Dermis microvascular lymphatic vessel endothelial cell (primary cell): ENCODE measurements around the gene BAAT. TPM values are rescaled to one million over a fixed set of nuclear protein-coding genes. Genes with fewer than 3 reads are reported as not detected.
A peak's percentile ranks its signal among the peaks of the same experiment; 100 is the strongest.

ENCODE experiments used
- DNase-seq, 2 donors: peaks; one replicate each; pipeline versions ENCODE4 v3.0.0 to v3.0.0-alpha.2; 2010; ENCODE audit warnings: low read depth in 2 of 2
- total RNA-seq: library from RNA; depleted of rRNA; stranded (reverse); fragments of >200 nt; gene quantifications from 2 replicates; pipeline ENCODE4 v1.2.1, GENCODE V29; 2014

The BAAT gene
- total RNA-seq, 1 donor from 2014 or later = under 0.01 TPM

DNA sequence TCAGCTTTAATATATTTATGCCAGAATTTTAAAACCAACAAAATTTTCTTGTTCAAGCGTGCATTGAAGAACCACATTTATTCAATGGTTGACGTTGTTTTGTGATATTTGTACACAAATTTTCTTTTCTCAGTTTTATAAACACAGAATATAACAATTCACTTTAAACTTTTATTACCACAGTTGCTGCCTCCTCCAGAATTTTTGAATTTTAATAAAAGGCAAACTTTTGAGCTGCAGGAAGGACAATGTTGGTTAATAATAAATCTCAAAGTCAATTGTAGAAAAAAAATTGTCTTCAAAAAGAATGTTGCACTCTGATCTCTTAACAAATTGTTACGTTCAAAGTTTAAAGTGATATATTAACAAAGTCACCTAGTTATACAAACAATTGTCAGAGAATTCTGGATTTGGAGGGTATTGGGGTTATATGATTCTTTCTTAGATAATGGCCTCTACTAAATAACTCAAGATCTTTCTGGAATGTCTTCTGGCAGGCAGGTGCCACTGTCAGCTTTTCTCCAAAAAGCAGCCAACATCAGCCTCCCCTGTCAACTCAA lies 60.5 kb downstream of the BAAT start:
- no peak for DNase-seq

DNA sequence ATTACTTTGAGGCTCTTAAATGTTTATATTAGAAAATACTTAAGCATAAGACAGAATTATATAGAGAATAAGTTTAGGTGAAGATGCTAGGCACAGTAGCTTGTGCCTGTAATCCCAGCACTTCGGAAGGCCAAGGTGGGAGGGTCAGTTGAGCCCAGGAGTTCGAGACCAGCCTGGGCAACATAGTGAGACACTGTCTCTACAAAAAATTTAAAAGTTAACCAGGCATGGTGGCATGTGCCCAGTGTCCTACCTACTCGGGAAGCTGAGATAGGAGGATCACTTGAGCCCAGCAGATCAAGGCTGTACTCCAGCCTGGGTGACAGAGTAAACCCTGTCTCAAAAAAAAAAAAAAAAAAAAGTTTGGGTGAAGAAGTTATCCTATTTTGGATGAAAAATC lies 61.7 kb downstream of the BAAT start:
- no peak for DNase-seq

DNA sequence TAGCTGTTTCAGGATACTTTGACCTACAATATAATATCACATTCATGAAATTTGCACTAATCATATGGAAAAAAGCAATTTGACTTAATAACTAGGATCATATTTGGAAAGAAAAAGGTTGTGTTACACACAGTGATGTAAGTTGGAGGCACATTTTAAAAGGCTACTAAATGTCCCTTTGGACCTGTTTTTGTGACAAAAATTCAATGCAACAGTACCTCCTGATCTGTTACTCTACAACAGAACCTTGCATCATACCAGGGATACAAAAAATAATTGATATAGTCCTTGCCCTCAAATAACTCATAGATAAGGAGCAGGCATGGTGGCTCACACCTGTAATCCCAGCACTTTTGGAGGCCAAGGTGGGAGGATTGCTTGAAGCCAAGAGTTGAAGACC lies 67.1 kb downstream of the BAAT start:
- no peak for DNase-seq

DNA sequence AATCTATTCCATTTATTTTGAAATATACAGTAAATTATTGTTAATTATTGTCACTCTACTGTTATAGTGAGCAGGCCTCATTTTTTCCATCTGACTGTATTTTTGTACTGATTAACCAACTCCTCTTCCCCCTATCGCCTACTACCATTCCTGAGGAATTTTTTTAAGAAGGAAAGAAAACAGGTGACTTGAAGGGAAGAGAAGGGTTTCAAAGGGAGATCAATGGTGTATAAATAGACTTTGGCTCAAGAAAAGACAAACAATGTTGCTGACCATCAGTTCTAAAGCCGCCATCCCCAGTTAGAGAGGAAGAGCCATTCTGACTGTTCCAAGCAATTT lies 69.7 kb downstream of the BAAT start:
- no peak for DNase-seq

DNA sequence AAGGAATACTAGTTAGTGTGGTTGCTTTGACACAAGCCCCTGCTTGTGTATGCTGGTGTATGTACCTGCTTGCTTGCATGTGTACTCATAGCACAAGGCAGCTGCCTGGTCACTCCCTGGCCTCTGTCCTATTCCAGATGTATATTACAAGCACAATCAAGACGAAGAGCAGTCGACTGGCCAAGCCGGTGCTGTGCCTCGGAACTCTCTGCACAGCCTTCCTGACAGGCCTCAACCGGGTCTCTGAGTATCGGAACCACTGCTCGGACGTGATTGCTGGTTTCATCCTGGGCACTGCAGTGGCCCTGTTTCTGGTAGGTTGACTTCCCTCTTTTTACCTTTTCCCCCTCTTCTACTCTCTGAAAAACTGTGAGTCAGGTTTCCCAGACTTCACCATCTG lies 72.1 kb downstream of the BAAT start:
- DNase-seq = no peak

DNA sequence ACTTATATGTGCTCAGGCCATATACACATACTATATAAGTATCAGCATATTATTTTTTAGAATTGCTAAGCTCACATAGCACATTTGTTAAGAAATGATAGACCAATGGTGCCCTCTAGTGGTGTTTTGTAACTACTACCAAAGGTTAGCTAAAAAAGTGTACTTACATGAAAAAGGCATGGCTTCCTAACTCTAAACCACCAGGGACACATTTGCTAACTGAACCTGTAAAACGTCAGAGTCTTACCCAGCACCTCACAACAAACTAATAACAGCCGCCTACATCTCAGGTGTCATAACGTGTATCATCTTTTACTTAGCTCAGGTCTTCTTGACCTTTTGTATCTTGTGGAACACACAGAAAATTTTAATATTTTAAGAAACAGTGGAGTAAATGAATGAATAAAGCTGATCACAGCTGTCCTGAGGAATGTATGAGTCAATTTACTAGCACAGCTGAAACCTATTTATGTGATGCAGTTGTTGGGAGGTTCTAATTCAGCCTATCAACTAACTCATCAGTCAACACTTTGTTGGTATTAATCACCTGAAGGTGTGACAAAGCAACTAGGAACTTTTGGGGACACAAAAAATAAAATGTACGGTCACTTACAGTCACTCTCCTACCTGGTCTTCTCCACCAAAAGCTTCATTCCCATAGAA lies 72.9 kb downstream of the BAAT start:
- peak; percentile 80 to 87 for DNase-seq

DNA sequence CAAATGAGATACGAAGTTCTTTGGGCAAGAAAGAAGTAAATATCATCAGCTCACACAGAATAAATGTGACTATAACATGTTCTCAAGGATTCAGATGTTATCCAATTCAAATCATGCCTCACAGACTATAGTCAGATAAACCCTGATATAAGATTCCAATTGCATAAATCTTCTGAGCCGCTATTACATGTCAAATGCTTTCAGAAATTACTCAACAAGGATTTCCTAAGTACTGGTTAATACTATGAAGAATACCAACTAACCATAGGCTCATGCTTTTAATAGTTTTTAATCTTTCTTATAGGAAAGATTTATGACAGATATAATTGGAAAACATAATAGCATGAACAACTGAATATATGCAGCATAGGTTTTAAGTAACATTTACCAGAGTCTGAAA lies 73.6 kb downstream of the BAAT start:
- no peak for DNase-seq

Other genes starting within 250 kb of the BAAT start
- 12.4 and 14.1 TPM in 2 replicates for gene MRPL50, start 13.6 kb upstream of the BAAT start, total RNA-seq
- gene ZNF189, start 13.8 kb upstream of the BAAT start, total RNA-seq = 21.7 and 23.1 TPM in 2 replicates
- gene ALDOB, start 50.8 kb upstream of the BAAT start, total RNA-seq = 0.13 and 0.25 TPM in 2 replicates
- gene RNF20, start 148.8 kb upstream of the BAAT start, total RNA-seq = 18.8 and 19.4 TPM in 2 replicates
- not detected in 2 replicates for gene PPP3R2, start 210.0 kb upstream of the BAAT start, total RNA-seq